GM18517 (cell line): ENCODE data around the gene CHAF1A.

ENCODE experiments used
- ATAC-seq: cut with Tn5 transposase; IDR thresholded peaks from one replicate; pipeline ENCODE4 v1.9.1; 2021; ENCODE audit warnings: mild to moderate bottlenecking, moderate library complexity; ENCODE audit not compliant: unreplicated experiment

Gene CHAF1A

GRCh38 chr19:4436231-4436630 is 33.8 kb downstream of the CHAF1A start:
- ATAC-seq, result no peak

DNA sequence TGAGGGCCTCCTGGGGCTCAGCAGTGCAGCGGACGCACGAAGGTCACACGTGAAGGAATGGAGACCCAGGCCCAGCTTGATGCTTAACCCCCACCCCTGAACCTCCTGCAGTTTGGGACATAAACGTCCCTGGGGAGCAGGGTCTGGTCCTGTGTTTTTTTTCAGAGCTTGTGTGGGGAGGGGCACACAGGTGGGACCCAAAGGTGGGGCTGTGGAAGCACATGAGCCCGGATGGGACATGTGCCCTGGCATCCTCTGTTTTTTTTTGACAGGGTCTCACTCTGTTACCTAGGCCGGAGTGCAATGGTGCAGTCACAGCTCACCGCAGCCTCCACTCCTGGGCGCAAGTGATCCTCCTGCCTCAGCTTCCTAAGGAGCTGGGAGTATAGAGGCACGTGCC is 34.7 kb downstream of the CHAF1A start:
- ATAC-seq, result no peak

DNA sequence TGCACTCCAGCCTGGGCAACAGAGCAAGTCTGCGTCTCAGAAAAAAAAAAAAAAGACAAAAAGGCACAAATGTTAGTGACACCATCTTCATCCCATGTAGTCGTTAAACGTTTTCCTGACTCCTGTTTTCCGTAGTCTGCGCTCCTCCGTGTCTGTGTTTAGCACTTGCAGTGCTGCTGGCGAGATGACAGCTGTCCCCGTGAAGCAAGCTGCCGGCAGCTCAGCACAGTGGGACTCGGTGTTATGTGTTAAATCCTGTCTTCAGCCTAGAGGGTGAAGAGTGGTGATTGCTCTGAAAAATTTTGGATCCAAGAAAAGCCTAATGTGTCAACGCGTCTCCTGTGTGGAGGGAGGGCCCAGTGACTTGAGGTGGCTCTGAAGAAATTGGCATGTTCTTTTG is 36.8 kb downstream of the CHAF1A start:
- no peak for ATAC-seq

DNA sequence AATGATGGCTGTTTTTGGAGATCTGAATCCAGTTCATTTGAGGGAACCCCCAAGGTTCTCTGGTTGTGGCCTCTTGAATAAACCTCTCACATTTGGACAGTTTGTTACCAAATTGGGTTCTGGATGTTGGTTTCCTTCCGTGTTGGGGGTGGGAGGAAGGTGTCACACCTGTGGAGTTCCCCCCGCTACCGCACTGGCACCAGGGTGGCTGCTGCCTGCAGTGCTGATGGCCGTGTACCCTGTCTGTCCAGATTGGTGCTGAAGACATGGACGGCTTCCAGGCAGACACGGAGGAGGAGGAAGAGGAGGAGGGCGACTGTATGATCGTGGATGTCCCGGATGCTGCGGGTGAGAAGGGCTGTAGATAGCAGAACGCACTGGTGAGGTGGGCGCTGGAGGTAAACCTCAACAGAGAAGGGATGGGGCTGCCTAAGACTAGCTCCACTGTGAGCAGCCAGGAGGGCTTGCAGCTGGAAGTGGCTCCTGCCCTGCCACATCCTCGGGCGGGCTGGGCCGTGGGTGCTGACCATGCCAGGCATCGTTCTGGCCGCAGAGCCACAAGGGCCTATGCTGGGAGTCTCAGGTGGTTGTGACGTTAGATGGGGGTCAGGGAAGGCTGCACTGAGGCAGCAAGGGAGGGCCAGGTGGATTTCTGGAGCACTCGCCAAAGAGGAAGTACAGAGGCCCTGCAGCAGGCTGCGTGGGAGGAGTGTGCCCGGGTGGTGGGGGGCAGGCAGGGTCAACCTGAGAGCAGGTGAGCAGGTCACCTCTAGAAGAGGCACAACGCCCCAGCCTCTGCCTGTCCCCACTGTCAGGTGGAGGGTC is 39.8 kb downstream of the CHAF1A start:
- no peak for ATAC-seq

DNA sequence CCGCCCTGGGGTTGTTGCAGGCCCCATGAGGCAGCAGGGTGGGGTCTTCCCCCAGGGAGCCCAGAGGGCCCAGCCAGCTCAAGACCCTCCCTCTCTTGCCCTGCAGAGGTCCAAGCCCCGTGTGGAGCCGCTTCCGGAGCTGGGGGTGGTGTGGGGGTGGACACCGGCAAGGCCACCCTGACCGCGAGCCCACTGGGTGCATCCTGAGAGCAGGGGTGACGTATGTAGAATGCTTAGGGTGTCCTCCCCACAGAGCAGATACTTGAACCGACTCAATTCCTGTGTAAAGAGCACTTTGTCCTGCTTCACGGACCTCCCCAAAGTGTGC is 40.3 kb downstream of the CHAF1A start:
- no peak for ATAC-seq

- no peak for ATAC-seq
These were observed 40.7 kb downstream of the CHAF1A start for GRCh38 chr19:4443188-4443587.

DNA sequence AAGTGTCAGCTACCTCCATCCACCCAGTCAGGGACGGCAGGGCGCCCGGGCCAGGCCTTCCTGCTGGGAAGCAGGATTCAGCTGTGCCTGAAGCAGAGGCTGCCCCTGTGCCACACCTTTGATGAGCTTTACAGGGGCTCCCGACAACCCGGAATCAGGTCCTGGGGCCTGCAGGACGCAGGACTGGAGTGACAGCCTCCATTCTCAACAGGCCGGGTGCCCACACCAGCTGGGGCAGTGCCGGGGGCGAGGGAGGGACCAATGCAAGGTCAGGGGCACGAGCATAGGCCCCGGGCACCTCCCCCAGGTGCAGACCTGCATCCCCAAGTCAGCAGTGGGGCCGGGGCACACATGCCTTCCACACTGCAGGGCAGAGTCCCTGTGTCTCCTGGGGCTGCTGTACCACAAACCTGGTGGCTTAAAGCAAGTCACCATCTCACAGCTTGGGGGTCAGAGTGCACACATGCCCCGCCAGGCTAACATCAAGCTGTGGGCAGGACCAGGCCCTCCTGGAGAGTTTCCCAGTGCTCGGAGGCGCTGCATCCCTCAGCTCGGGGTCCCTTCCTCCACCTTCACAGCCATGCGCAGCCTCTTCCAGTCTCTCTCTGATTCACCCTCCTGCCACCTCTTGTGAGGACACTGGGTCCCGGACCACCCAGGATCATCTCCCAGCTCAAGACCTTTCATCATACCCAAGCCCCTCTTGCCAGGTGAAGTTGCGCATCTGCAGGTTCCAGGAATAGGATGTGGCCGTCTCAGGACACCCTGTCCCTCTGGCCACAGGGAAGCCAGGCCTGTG is 41.7 kb downstream of the CHAF1A start:
- no peak for ATAC-seq

DNA sequence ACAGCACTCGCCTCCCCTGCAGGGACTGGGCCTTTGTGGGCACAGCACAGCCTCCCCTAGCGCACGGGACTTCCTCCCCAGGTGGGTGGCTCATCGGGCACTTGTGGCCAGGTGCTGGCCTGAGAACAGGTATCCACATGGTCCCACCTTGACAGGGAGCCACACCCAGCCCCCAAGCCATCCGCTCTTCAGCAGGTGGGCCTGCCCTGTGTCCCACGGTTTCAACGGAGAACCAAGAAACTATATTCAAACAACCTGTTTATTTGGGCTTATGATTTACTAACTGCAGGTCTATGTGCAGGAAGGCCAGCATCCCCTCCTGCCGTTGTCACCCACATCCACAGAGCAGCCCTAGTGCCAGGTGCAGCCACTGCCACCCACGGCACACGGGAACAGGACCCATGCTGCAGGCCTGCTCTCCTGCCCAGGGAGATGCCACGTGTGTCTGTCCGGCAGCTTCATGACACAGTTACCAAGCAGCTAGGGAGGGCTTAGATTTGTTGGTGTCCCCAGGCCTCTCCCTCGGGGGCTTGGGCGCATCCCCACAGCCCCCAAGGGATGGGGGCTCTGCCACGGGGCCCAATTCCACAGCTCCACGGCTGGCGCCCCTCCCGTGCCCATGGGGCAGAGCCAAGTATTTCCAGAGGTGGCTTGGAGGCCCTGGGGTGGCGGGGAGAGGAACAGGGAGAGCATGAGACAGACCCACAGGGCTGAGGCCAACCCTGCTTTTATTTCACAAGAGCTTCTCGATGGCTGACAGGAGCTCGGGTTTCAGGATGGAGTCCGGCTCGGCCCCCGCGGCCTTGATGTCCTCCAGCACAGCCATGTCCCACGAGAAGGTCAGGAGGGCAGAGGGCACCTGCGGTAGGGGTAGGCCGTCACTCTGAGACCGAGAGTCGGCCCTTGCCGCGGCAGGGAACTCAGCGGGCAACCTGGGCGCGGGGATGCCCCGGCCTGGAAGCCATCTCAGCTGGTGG is 42.6 kb downstream of the CHAF1A start:
- ATAC-seq, result no peak

- ATAC-seq, result no peak
These were observed 43.7 kb downstream of the CHAF1A start for GRCh38 chr19:4445963-4446703.

- no peak for ATAC-seq
These were observed 44.3 kb downstream of the CHAF1A start for GRCh38 chr19:4446704-4447200.

DNA sequence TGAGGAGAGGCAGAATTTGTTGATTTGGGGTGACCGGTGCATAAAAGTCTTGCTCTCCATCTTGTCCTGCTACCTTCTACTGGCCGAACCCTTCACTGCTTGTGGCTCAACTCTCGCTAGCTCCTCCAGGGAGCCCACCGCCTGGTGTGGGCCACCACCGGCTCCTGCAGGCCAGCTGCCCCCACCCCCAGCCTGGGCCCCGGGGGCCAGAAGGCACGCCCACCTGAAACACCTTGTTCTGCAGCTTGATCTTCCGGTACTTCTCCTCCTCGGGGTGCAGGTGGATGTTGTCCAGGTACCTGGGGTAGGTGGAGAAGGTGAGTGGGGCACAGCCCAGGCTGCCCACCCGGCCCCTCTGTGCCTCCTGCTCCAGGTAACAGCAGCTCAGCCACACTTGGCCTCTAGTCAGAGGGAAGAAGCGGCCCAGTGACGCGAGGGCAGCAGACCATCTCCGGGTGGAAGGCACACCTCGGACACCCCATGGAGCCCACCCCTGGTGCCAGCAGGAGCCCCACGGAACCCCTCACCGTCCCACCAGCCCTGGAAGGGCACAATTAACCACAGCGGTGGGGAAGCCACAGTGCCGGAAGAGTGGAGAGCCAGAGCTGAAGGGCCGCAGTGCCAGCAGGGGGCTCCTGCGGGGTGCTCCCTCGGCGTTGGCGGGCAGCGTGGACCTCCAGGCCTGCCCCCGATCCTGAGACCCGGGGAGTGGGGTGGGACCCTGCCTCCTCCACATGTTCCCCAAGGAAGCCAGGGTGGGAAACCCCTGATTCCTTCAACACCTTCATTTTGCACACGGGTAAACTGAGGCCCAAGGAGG is 45.1 kb downstream of the CHAF1A start:
- no peak for ATAC-seq

- ATAC-seq, result no peak
These were observed 45.9 kb downstream of the CHAF1A start for GRCh38 chr19:4448147-4448985.

DNA sequence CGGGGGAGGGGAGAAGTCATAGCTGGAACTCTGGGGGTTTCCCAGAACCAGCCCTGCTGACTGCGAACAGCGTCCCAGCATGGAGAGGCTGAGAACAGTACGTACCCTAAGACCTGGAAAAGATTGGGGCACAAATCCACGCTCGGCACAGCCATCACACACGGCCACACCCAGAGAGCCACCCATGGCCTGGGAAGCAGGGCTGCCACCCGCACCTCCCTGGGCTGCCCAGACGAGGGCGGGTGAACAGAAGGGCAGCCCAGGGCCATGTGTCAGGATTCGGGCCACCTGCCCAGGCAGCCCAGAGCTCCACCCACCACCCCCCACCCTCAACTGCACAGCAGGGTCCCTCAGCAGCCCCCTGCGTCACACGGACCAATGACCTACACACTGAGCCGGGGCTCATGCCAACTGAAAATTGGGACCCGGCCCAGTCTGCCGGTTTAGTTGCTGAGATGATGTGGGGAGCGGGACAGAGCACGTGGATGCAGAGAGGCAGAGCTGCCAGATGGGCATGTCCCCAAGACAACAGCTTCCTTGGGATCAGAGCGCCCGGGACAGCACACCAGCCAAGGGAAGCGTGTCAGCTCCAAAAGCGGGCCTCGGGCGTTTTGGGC is 46.7 kb downstream of the CHAF1A start:
- ATAC-seq, result no peak

GRCh38 chr19:4449639-4450028 is 47.2 kb downstream of the CHAF1A start:
- ATAC-seq, result no peak

- no peak for ATAC-seq
These were observed 50.0 kb downstream of the CHAF1A start for GRCh38 chr19:4452230-4452990.

DNA sequence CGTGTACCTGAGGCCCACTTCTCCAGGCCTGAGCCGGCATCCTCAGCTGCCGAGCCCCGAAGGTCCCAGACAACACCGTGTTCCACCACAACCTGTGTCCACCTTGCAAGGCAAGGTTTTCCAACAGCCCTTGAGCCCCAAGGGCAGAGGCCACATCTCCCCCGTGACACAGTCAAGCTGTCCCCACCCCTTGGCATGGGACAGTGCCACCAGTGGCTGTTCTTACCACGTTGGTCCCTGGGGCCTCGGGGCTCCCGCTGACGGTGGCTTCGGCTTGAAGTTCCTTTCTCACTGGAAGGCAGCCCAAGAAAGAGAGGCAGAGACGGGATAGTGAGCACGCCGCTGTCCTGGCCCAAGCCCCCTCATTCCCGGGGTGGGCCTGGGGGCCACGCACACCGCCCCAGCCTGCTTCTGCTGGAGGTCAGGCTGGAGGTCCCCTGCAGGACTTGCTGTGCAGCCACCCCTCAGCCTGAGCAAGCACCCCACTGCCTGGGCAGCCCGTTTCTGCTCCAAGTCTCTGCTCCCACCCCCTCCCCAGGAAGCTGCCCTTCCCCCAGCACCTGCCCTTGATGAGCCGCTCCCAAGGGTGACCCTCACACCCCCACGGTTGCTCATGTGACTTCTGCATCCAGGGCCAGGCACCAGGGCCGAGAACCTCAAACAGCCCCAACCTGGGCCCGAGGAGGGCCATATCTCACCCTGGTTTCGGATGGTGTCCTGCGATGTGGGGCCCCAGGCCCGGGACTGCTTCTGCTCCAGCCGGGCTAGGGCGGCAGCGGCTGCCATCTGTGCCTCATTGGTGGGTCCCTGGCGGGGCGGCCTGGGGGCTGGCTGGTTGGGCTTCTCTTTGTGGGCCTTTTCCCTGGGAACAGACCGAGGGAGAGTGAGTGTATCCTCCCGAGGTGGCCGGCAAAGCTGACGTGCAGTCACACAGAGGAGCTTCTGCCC is 51.1 kb downstream of the CHAF1A start:
- no peak for ATAC-seq
